ENCODE results near the gene ITGB5. TPM values are rescaled to one million over a fixed set of nuclear protein-coding genes. Genes with fewer than 3 reads are reported as not detected.
"Not testable (repeated sequence)": the region's sequence is repeated elsewhere in the genome, so short reads cannot be mapped to it uniquely, and the experiment has no call there.

The ITGB5 gene
- polyA plus RNA-seq, 3 donors, result 92.3 to 104 (median 99.1) TPM

GRCh38 chr3:124789103-124789502, 98.1 kb downstream of the ITGB5 start:
- not testable (repeated sequence) for DNase-seq

GRCh38 chr3:124788254-124788745, 98.9 kb downstream of the ITGB5 start:
- no peak for DNase-seq

- DNase-seq, result no peak
Measured at GRCh38 chr3:124787476-124788195, 99.5 kb downstream of the ITGB5 start.

- DNase-seq, result no peak
Measured at GRCh38 chr3:124786511-124787241, 100.5 kb downstream of the ITGB5 start.

GRCh38 chr3:124785973-124786372, 101.2 kb downstream of the ITGB5 start:
- DNase-seq, result no peak

- DNase-seq, result no peak
Measured at GRCh38 chr3:124784686-124785382, 102.3 kb downstream of the ITGB5 start.

GRCh38 chr3:124783696-124784095, 103.5 kb downstream of the ITGB5 start:
- DNase-seq, result no peak

- DNase-seq, result not testable (repeated sequence)
Measured at GRCh38 chr3:124782377-124782712, 104.8 kb downstream of the ITGB5 start.

GRCh38 chr3:124781476-124782376, 105.4 kb downstream of the ITGB5 start:
- DNase-seq, result no peak

- peak; percentile 52 for DNase-seq
Measured at GRCh38 chr3:124780761-124781475, 106.2 kb downstream of the ITGB5 start.

GRCh38 chr3:124780356-124780755, 106.8 kb downstream of the ITGB5 start:
- DNase-seq, result peak; percentile 40

GRCh38 chr3:124779751-124780191, 107.4 kb downstream of the ITGB5 start:
- no peak for DNase-seq

GRCh38 chr3:124779116-124779515, 108.0 kb downstream of the ITGB5 start:
- no peak for DNase-seq

GRCh38 chr3:124777762-124778470, 109.2 kb downstream of the ITGB5 start:
- DNase-seq, result peak; percentile 39

GRCh38 chr3:124776856-124777255, 110.3 kb downstream of the ITGB5 start:
- DNase-seq, result no peak

- DNase-seq, result no peak
Measured at GRCh38 chr3:124775877-124776276, 111.3 kb downstream of the ITGB5 start.

- DNase-seq, result no peak
Measured at GRCh38 chr3:124774841-124775402, 112.2 kb downstream of the ITGB5 start.

GRCh38 chr3:124774327-124774718, 112.8 kb downstream of the ITGB5 start:
- peak; percentile 57 for DNase-seq
